SK-N-SH treated with all-trans-retinoic acid at 6 μM for 48 hours (cell line): Measurements from ENCODE around the gene TFAP2B.

Source experiments
- GLIS3 ChIP-seq: fragments of 250-450 bp; sonication (Bioruptor Pico); IDR thresholded peaks from 2 replicates; pipeline ENCODE4 v1.5.0; 2020; ENCODE audit warnings: mild to moderate bottlenecking, moderate library complexity
- SNAI2 ChIP-seq: fragments of 250-450 bp; sonication (Bioruptor Pico); IDR thresholded peaks from 2 replicates; pipeline ENCODE4 v1.5.0; 2020; ENCODE audit warnings: mild to moderate bottlenecking, moderate library complexity

- TF ChIP-seq SNAI2: no peak
- TF ChIP-seq GLIS3 (CRISPR knock-in tag): no peak
Measured at GRCh38 chr6:50861692-50862091, 43.0 kb downstream of the TFAP2B start.
